Thymus (tissue), 14 donors: ENCODE measurements around the gene ENPP7. TPM values are rescaled to one million over a fixed set of nuclear protein-coding genes. Genes with fewer than 3 reads are reported as not detected.

ENCODE experiments used
- DNase-seq, 9 donors: peaks; one replicate each; pipeline ENCODE4 v3.0.0-alpha.2; 2013; ENCODE audit warnings: low spot score in 9 of 9, low read depth in 6 of 9, missing footprints in 1 of 9
- H3K27ac ChIP-seq, 2 donors: one replicate each; pipeline ENCODE4 v1.5.1; 2013; ENCODE audit warnings: control low read depth in 1 of 2, low read depth in 1 of 2, low read length in 1 of 2, mild to moderate bottlenecking in 1 of 2, moderate library complexity in 1 of 2
- H3K27me3 ChIP-seq, 2 donors: one replicate each; pipeline ENCODE4 v1.5.1; 2013; ENCODE audit warnings: low read length in 1 of 2; ENCODE audit not compliant: control insufficient read depth in 2 of 2, insufficient read depth in 1 of 2
- H3K36me3 ChIP-seq, 2 donors: one replicate each; pipeline ENCODE4 v1.5.1; 2013; ENCODE audit warnings: low read length in 1 of 2, mild to moderate bottlenecking in 1 of 2, moderate library complexity in 1 of 2; ENCODE audit not compliant: control insufficient read depth in 2 of 2, insufficient read depth in 2 of 2
- H3K4me1 ChIP-seq, 2 donors: one replicate each; pipeline ENCODE4 v1.5.1; 2013; ENCODE audit warnings: low read length in 2 of 2; ENCODE audit not compliant: control insufficient read depth in 2 of 2, insufficient read depth in 2 of 2
- H3K4me3 ChIP-seq, 2 donors: one replicate each; pipeline ENCODE4 v1.5.1; 2013; ENCODE audit warnings: low read length in 2 of 2, control low read depth in 1 of 2, mild to moderate bottlenecking in 1 of 2
- H3K9me3 ChIP-seq, 2 donors: one replicate each; pipeline ENCODE4 v1.5.1; 2013; ENCODE audit warnings: low read length in 1 of 2, mild to moderate bottlenecking in 1 of 2; ENCODE audit not compliant: control insufficient read depth in 2 of 2, insufficient read depth in 1 of 2
- WGBS: extraction: QIAGEN DNeasy Blood & Tissue Kit; methylation state at CpG from one replicate; pipeline ENCODE4 v1.1.7; 2013; 5-methylcytosine and 5-hydroxymethylcytosine counted together
- long read RNA-seq, 10 donors: transcript quantifications; one replicate each; lab custom pipeline, GENCODE V29; 2026
- polyA plus RNA-seq: library from polyadenylated mRNA; stranded (reverse); fragments of 200-250 nt; gene quantifications from one replicate; pipeline ENCODE4 v1.2.3, GENCODE V29; 2013
- total RNA-seq: library from RNA; stranded (reverse); fragments of 120-200 nt; gene quantifications from one replicate; pipeline ENCODE4 v1.2.4, GENCODE V29; 2013
- donor health status: healthy.

ENPP7 gene, protein sequence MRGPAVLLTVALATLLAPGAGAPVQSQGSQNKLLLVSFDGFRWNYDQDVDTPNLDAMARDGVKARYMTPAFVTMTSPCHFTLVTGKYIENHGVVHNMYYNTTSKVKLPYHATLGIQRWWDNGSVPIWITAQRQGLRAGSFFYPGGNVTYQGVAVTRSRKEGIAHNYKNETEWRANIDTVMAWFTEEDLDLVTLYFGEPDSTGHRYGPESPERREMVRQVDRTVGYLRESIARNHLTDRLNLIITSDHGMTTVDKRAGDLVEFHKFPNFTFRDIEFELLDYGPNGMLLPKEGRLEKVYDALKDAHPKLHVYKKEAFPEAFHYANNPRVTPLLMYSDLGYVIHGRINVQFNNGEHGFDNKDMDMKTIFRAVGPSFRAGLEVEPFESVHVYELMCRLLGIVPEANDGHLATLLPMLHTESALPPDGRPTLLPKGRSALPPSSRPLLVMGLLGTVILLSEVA
- total RNA-seq (0.05 TPM), polyA plus RNA-seq (0.09 TPM)
- long read RNA-seq, donor 1, result 0 reads
- long read RNA-seq, donor 2, result 0 reads
- long read RNA-seq, donor 3, result 0 reads
- long read RNA-seq, donor 4, result 0 reads
- long read RNA-seq, donor 5, partial matches to known transcripts, result 0 of 2 reads
- long read RNA-seq, donor 5, other reads (novel, unspliced or antisense), result 0 of 2 reads
- long read RNA-seq, donor 6, result 0 reads
- long read RNA-seq, donor 7, result 0 reads
- long read RNA-seq, donor 8, result 0 reads
- long read RNA-seq, donor 9, result 0 reads
- long read RNA-seq, donor 10, result 0 reads

DNA sequence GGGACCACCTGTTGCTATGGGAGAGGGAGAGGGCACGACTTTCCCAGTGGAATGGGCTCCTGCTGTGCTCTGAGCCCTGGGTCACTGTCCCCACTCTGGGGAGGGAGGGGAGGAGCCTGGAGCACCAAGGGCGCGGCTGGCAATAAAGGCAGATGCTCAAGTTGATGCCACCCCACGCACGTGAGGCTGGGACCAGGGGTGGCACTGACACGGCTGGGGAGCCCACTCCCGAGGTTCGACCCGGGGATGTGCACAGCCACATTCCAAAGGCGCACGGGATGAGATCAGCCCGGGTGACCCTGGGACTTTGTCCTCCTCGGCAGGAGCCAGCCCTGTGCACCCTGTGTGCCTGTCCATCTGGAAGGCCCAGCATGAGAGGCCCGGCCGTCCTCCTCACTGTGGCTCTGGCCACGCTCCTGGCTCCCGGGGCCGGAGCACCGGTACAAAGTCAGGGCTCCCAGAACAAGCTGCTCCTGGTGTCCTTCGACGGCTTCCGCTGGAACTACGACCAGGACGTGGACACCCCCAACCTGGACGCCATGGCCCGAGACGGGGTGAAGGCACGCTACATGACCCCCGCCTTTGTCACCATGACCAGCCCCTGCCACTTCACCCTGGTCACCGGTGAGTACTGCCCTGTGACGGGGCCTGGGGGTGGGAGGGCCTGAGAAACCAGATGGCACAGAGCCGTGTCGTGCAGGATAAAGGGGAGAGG, at the start of gene ENPP7:
ENPP7 (plus strand) TSS at position 175 of the 715 bp plus-strand sequence; CDS start at position 372, 197 bp downstream.
- DNase-seq, result no peak
- Histone ChIP-seq H3K27me3 (no peaks in the 10 kb centered on the region), H3K36me3 (no peaks in the 10 kb centered on the region), H3K9me3 (peaks cover 0 to 5% of the 10 kb centered on the region in 2 donors), H3K4me1 (peaks cover 0 to 10% of the 10 kb centered on the region in 2 donors), H3K4me3 (no peak within 1 kb of the TSS), H3K27ac (no peak within 1 kb of the TSS)
- 94% methylated on average over 33 of the region's 33 CpGs for WGBS

GRCh38 chr17:79681101-79681621, 49.6 kb upstream of the ENPP7 start:
- DNase-seq, result no peak
- Histone ChIP-seq H3K4me1 (no peaks in the 10 kb centered on the region), H3K4me3 (no peak overlapping the region), H3K27me3 (peaks cover 2 to 22% of the 10 kb centered on the region in 2 donors), H3K27ac (no peak overlapping the region), H3K9me3 (no peaks in the 10 kb centered on the region), H3K36me3 (no peaks in the 10 kb centered on the region)
- WGBS, result 86% methylated on average over 14 of the region's 14 CpGs

DNA sequence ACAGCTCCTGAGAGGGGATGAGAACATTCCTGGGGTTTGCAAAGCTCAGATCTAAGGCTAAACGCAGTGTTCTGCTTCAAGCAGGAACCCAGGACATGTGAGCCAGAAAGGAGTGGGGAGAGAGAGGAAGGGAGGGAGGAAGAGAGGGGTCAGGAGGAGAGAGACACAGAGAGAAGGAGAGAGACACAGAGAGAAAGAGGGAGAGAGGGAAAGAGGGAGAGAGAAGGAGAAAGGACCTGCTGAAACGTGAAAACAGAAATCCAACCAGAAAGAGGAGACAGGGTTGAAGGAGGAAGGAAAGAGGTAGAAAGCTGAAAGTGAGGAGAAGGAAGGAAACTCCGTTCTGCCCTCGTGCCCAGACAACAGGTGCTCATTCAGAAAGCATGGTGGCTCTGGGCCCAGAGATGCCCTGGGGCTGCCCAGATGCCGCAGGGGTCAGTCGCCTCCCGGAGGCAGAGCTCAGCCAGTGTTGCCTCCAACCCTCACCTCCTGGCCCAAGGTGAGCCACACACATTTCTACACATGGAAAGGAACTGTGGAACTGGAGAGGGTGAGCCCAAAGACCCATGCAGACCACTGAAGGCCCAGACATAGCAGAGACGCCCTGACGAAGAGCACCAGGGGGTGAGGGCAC, 49.0 kb upstream of the ENPP7 start:
- no peak for DNase-seq
- H3K9me3 ChIP-seq, result no peaks in the 10 kb centered on the region
- WGBS, result 63% methylated on average over 9 of the region's 9 CpGs
- no peak overlapping the region for H3K4me3 ChIP-seq
- H3K27me3 ChIP-seq, result peaks cover 2 to 22% of the 10 kb centered on the region in 2 donors
- H3K4me1 ChIP-seq, result no peaks in the 10 kb centered on the region
- H3K36me3 ChIP-seq, result no peaks in the 10 kb centered on the region
- no peak overlapping the region for H3K27ac ChIP-seq

DNA sequence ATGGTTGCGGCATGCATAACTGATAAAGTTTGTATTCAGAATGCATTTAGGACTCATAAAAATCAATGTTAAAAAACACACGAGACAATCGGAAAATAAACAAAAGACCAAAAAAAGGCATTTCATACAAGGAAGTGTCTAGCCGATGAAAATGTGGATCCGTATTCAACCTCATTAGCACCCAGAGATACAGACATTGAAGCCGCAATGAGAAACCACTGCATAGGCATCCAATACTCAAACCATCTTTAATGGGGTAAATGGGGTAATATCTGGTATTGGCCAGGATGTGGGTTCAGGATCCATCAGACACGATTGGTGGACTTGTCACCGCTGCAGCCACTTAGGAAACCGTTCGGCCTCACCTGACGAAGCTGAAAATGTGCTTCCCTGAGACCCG, 47.4 kb upstream of the ENPP7 start:
- Histone ChIP-seq H3K27ac (no peak overlapping the region), H3K4me1 (no peaks in the 10 kb centered on the region), H3K9me3 (no peaks in the 10 kb centered on the region), H3K36me3 (no peaks in the 10 kb centered on the region), H3K27me3 (peaks cover 2 to 22% of the 10 kb centered on the region in 2 donors), H3K4me3 (no peak overlapping the region)
- no peak for DNase-seq
- WGBS, result 94% methylated on average over 12 of the region's 12 CpGs

GRCh38 chr17:79684132-79684985, 46.4 kb upstream of the ENPP7 start:
- WGBS, result 78% methylated on average over 29 of the region's 29 CpGs
- no peak overlapping the region for H3K4me3 ChIP-seq
- H3K27ac ChIP-seq, result no peak overlapping the region
- DNase-seq, result no peak
- H3K9me3 ChIP-seq, result no peaks in the 10 kb centered on the region
- no peaks in the 10 kb centered on the region for H3K4me1 ChIP-seq
- H3K36me3 ChIP-seq, result no peaks in the 10 kb centered on the region
- peaks cover 0 to 19% of the 10 kb centered on the region in 2 donors for H3K27me3 ChIP-seq

DNA sequence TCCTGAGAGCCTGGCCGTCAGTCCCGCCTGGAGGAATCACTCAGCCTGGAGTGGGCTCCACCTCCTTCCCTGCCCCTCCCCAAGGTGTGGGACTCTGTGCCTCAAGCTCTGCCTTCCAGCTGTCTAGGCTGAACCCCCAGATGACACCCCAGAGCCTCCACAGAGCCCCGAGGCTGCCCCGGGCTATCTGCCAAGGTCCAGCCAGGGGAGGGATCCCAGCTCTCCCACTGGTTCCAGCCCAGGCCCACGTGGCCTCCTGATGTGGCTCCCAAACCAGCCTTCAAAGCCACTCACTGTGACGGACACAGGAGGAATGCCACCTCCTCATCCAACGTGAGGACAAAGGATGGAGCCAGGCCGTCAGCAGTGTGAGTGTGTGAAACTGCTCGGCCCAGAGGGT, 45.6 kb upstream of the ENPP7 start:
- Histone ChIP-seq H3K27me3 (peaks cover 0 to 21% of the 10 kb centered on the region in 2 donors), H3K4me3 (no peak overlapping the region)

DNA sequence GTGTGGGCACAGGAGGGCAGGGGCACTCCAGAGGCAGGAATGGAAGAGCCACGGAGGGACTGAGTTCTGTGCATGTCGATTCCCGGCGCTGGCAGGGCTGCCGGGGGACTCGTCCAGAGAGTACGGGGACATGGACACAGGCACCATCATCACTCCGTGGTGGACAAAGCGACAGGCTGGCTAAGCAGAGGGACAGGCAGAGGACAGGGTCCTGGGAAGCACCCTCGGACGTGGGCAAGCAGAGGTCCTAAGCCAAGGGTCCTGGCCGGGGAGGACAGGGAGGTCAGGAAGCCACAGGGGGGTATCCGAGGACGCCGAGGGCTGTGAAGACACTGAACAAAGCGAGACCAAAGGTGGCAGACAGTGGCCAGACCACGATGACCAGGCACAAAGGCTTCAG, 44.3 kb upstream of the ENPP7 start:
- Histone ChIP-seq H3K4me3 (no peak overlapping the region), H3K36me3 (no peaks in the 10 kb centered on the region), H3K9me3 (no peaks in the 10 kb centered on the region), H3K4me1 (no peaks in the 10 kb centered on the region), H3K27me3 (peaks cover 0 to 14% of the 10 kb centered on the region in 2 donors), H3K27ac (no peak overlapping the region)
- 87% methylated on average over 17 of the region's 17 CpGs for WGBS
- no peak for DNase-seq

More for the DNA sequence above, 45.6 kb upstream of the ENPP7 start:
- no peaks in the 10 kb centered on the region for H3K4me1 ChIP-seq
- DNase-seq, result no peak
- H3K9me3 ChIP-seq, result no peaks in the 10 kb centered on the region
- WGBS, result 78% methylated on average over 9 of the region's 9 CpGs
- no peak overlapping the region for H3K27ac ChIP-seq
- H3K36me3 ChIP-seq, result no peaks in the 10 kb centered on the region

DNA sequence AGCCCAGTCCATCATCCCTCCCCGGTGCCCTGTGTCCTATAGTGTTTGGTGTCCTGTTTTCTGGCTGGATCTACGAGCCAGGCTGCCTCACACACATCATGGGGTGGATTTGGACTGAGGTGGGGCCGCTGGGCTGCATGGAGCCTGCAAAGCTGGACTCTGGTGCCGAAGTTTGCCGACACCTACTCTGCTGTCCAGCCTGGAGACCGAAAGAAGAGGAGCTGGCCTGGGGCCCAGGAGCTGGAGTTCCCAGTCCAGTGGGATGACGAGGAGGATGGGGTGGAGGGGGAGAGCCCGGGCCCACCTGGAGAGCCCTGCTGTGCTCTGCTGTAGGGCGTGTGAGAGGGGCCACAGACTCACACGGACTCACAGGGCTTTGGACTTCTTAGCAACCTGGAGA, 40.3 kb upstream of the ENPP7 start:
- H3K27me3 ChIP-seq, result peaks cover 0 to 17% of the 10 kb centered on the region in 2 donors
- no peaks in the 10 kb centered on the region for H3K36me3 ChIP-seq
- WGBS, result 74% methylated on average over 10 of the region's 10 CpGs

More for the DNA sequence above, 40.3 kb upstream of the ENPP7 start:
- H3K27ac ChIP-seq, result no peak overlapping the region
- H3K4me1 ChIP-seq, result no peaks in the 10 kb centered on the region
- H3K4me3 ChIP-seq, result no peak overlapping the region
- H3K9me3 ChIP-seq, result no peaks in the 10 kb centered on the region
- DNase-seq, result no peak
